ENCODE data around the gene ZMAT5. TPM values are rescaled to one million over a fixed set of nuclear protein-coding genes. Genes with fewer than 3 reads are reported as not detected.

ZMAT5 gene
- total RNA-seq, 2 donors from 2014 or later = 9.1 to 9.9 TPM

- Histone ChIP-seq H3K4me1 (peaks cover 86% of the 10 kb centered on the region), H3K36me3 (replicated peaks in 1 of 2; ENCODE audit: insufficient read depth in 1 of 2, low read depth in 2 of 2) (peaks cover 0 to 10% of the 10 kb centered on the region in 2 donors), H3K9me3 (no peaks in the 10 kb centered on the region), H3K27ac (peak overlapping the region; percentile 18 to 91 (median 70)), H3K4me3 (no peak overlapping the region), H3K27me3 (no peaks in the 10 kb centered on the region)
- peak; percentile 53 to 69 (median 64) for DNase-seq
- peak; percentile 31 for ATAC-seq
- intact Hi-C loops (cut with DNase I) = no loop called here
- WGBS, 2 donors = 19 to 23% methylated on average over 9 of the region's 9 CpGs
- no peak for TF ChIP-seq POLR2A (IDR thresholded peaks at IDR 0.05)
- no peak for TF ChIP-seq CTCF (IDR thresholded peaks at IDR 0.05)
Observed at GRCh38 chr22:29784451-29785361, 17.9 kb upstream of the ZMAT5 start.

- DNase-seq = peak; percentile 90 to 96 (median 95)
- H3K27me3 ChIP-seq = no peaks in the 10 kb centered on the region
- no peaks in the 10 kb centered on the region for H3K9me3 ChIP-seq
- peak; percentile 87 for ATAC-seq
- TF ChIP-seq POLR2A (IDR thresholded peaks at IDR 0.05) (peak in 2 of 3 donors; percentile 60 to 64), CTCF (IDR thresholded peaks at IDR 0.05) (no peak)
- 20 to 28% methylated on average over 2 to 7 of the region's 7 CpGs for WGBS, 2 donors
- intact Hi-C loops (cut with DNase I) = no loop called here
- peak overlapping the region; percentile 71 to 91 (median 90) for H3K27ac ChIP-seq
- no peaks in the 10 kb centered on the region for H3K36me3 ChIP-seq (replicated peaks in 1 of 2; ENCODE audit: insufficient read depth in 1 of 2, low read depth in 2 of 2)
- H3K4me3 ChIP-seq = no peak overlapping the region
- peaks cover 91% of the 10 kb centered on the region for H3K4me1 ChIP-seq
Observed at GRCh38 chr22:29782061-29782845, 15.4 kb upstream of the ZMAT5 start.

- no peak for ATAC-seq
- H3K27me3 ChIP-seq = no peaks in the 10 kb centered on the region
- H3K27ac ChIP-seq = peak overlapping the region; percentile 23 to 91 (median 90)
- TF ChIP-seq POLR2A (IDR thresholded peaks at IDR 0.05) (no peak), CTCF (IDR thresholded peaks at IDR 0.05) (no peak)
- peak in 1 of 4 donors; percentile 43 for DNase-seq
- H3K36me3 ChIP-seq (replicated peaks in 1 of 2; ENCODE audit: insufficient read depth in 1 of 2, low read depth in 2 of 2) = no peaks in the 10 kb centered on the region
- no peaks in the 10 kb centered on the region for H3K9me3 ChIP-seq
- no peak overlapping the region for H3K4me3 ChIP-seq
- WGBS, 2 donors = 49 to 64% methylated on average over 8 of the region's 8 CpGs
- H3K4me1 ChIP-seq = peaks cover 79% of the 10 kb centered on the region
- intact Hi-C loops (cut with DNase I) = no loop called here
Observed at GRCh38 chr22:29780748-29781676, 14.2 kb upstream of the ZMAT5 start.

GRCh38 chr22:29780220-29780619, 13.4 kb upstream of the ZMAT5 start:
- no peak for DNase-seq
- Histone ChIP-seq H3K27ac (peak overlapping the region in 3 of 4 donors; percentile 90 to 91 (median 91)), H3K27me3 (no peaks in the 10 kb centered on the region), H3K4me3 (no peak overlapping the region), H3K9me3 (no peaks in the 10 kb centered on the region), H3K36me3 (replicated peaks in 1 of 2; ENCODE audit: insufficient read depth in 1 of 2, low read depth in 2 of 2) (no peaks in the 10 kb centered on the region), H3K4me1 (peaks cover 72% of the 10 kb centered on the region)
- WGBS, 2 donors = 96 to 100% methylated on average over 3 to 5 of the region's 5 CpGs
- TF ChIP-seq CTCF (IDR thresholded peaks at IDR 0.05) (no peak), POLR2A (IDR thresholded peaks at IDR 0.05) (no peak)
- intact Hi-C loops (cut with DNase I) = no loop called here
- ATAC-seq = no peak
